Upper lobe of right lung (tissue), 1 donor: ENCODE measurements around the gene PLAAT4. TPM values are rescaled to one million over a fixed set of nuclear protein-coding genes. Genes with fewer than 3 reads are reported as not detected.

Source experiments
- ATAC-seq: fragments of 200-7000 bp; cut with Tn5 transposase; one replicate; pipeline ENCODE4 v1.9.1; 2020; ENCODE audit warnings: mild to moderate bottlenecking, moderate library complexity
- DNase-seq: peaks from one replicate; pipeline ENCODE4 v3.0.0-alpha.2; 2020
- H3K27ac ChIP-seq: fragments of 200-600 bp; one replicate; pipeline ENCODE4 v1.8.0; 2022
- H3K27me3 ChIP-seq: fragments of 200-600 bp; one replicate; pipeline ENCODE4 v1.8.0; 2022; ENCODE audit warnings: mild to moderate bottlenecking
- H3K36me3 ChIP-seq: fragments of 200-600 bp; one replicate; pipeline ENCODE4 v1.8.0; 2022
- H3K4me1 ChIP-seq: fragments of 200-600 bp; one replicate; pipeline ENCODE4 v1.8.0; 2022
- H3K4me3 ChIP-seq: fragments of 200-600 bp; one replicate; pipeline ENCODE4 v1.8.0; 2022; ENCODE audit warnings: mild to moderate bottlenecking
- H3K9me3 ChIP-seq: fragments of 200-600 bp; one replicate; pipeline ENCODE4 v1.8.0; 2022
- CTCF ChIP-seq: fragments of 200-600 bp; IDR thresholded peaks from one replicate; pipeline ENCODE4 v1.8.0; 2022; ENCODE audit warnings: antibody characterized with exemption
- intact Hi-C: fragments of 100-400 bp; cut with DNase I; formaldehyde crosslinking; loops from one replicate; pipeline ENCODE4 v1.11.0; 2022
- total RNA-seq: library from RNA; stranded (reverse); fragmentation: NEBNext Ultra II Directional; extraction: Animal tissue kit (Norgen Biotek cat#: 25700); gene quantifications from one replicate; pipeline ENCODE4 v1.2.1, GENCODE V29; 2021
- donor health status: DM: no; HTN: yes; CAD: no; lungs with severe emphysema.

Gene PLAAT4
- total RNA-seq, 1 donor from 2014 or later: 185 TPM

- no peak for TF ChIP-seq CTCF
- H3K4me3 ChIP-seq: no peak overlapping the region
- no peaks in the 10 kb centered on the region for H3K27me3 ChIP-seq
- H3K36me3 ChIP-seq: peaks cover 46% of the 10 kb centered on the region
- ATAC-seq (no peak), DNase-seq (no peak)
- no peaks in the 10 kb centered on the region for H3K4me1 ChIP-seq
- intact Hi-C loops: no loop called here
- H3K27ac ChIP-seq: no peak overlapping the region
- no peaks in the 10 kb centered on the region for H3K9me3 ChIP-seq
Measured at GRCh38 chr11:63595296-63595695, 58.7 kb downstream of the PLAAT4 start.

Other genes starting within 250 kb of the PLAAT4 start
- not detected for gene SLC22A9, start 167.0 kb upstream of the PLAAT4 start, total RNA-seq
- gene PLAAT5, start 45.6 kb upstream of the PLAAT4 start, total RNA-seq: 3.6 TPM
- 0.49 TPM for gene LGALS12, start 30.7 kb upstream of the PLAAT4 start, total RNA-seq
- 4.2 TPM for gene PLAAT2, start 26.6 kb downstream of the PLAAT4 start, total RNA-seq
- gene PLAAT3, start 77.6 kb downstream of the PLAAT4 start, total RNA-seq: 70.3 TPM
- gene ATL3, start 134.6 kb downstream of the PLAAT4 start, total RNA-seq: 78.6 TPM
- gene RTN3, start 144.7 kb downstream of the PLAAT4 start, total RNA-seq: 116 TPM
- 9.5 TPM for gene ZFTA, start 232.0 kb downstream of the PLAAT4 start, total RNA-seq